GM18520 (cell line): ENCODE measurements around the gene NINJ1.

Experiments used
- ATAC-seq: cut with Tn5 transposase; IDR thresholded peaks from one replicate; pipeline ENCODE4 v1.9.1; 2021; ENCODE audit not compliant: unreplicated experiment

Gene NINJ1, protein sequence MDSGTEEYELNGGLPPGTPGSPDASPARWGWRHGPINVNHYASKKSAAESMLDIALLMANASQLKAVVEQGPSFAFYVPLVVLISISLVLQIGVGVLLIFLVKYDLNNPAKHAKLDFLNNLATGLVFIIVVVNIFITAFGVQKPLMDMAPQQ

DNA sequence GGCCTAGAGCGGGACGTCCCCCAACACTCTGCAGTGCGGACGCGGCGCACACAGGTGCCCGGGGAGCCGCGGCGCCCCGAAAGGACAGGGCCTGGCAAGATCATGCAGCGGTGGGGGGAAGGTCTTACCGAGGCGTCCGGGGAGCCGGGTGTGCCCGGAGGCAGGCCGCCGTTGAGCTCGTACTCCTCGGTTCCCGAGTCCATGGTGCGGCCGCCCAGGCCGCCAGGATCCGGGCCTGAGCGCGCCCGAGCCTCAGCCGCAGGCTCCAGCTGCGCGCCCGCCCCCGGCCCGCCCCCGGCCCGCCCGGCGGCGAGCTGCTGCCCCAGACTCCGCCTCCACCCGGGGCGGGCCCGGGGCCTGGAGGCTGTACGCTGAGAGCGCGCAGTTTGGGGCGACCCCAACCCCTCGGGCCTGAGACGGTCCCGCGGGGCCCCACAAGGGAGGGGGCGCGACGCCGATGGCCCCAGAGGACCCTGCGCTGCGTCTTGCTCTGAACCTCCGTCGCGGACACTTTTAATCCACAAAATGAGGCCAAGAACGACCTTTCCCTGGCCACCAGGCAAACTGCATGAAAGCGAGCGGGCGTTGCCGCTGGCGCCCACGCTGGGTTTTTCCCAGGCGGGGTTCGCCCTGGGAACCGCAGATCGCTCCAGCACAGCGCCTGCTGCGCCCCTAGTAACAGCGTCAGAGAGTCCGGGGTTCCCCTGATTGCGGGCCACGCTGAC lies at the start of gene NINJ1:
TSS of gene NINJ1 (minus strand) at position 237 of the 725 bp plus-strand sequence. CDS start at position 203, 34 bp downstream.
- peak; percentile 73 for ATAC-seq

GRCh38 chr9:93183131-93183662 lies 49.1 kb upstream of the NINJ1 start:
- ATAC-seq = no peak

DNA sequence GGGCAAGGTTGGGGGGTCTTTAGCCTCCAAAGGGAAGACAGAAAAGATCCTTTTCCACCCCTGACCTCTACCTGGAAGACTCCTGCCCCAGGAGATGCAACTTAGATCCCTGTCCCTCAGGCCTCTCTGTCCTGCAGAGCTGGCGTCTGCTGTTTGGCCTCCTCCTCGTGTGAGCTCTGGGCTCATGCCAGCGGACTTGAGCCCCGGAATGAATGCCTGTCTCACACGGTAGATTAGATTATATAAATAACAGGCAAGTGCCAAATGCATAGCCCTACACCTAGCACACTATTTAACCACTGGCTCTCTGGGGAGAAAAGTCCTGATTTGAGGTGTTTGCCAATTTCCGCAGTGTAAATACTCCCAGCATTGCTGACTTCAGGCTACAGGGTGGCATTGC lies 48.5 kb upstream of the NINJ1 start:
- no peak for ATAC-seq

- no peak for ATAC-seq
Measured at GRCh38 chr9:93181672-93182435, 47.8 kb upstream of the NINJ1 start.

DNA sequence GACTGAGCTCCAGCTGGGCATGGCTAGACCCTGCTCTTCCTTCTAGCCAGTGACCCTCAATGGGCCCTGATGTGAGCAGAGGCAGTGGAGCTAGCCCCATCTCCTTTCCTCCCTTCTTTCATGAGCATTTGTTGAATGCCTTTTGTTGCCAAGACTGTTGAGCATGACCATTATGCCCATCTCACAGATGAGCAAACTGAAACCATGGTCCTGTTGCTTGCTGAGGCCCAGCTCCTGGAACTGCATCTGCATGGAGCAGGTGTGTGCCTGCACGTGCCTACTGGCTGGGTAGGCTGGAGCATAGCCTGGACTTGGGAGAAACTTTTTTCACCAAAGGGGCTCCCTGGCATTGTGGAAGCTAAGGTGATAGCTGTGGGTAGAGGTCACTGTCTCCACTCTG lies 46.9 kb upstream of the NINJ1 start:
- ATAC-seq = no peak

DNA sequence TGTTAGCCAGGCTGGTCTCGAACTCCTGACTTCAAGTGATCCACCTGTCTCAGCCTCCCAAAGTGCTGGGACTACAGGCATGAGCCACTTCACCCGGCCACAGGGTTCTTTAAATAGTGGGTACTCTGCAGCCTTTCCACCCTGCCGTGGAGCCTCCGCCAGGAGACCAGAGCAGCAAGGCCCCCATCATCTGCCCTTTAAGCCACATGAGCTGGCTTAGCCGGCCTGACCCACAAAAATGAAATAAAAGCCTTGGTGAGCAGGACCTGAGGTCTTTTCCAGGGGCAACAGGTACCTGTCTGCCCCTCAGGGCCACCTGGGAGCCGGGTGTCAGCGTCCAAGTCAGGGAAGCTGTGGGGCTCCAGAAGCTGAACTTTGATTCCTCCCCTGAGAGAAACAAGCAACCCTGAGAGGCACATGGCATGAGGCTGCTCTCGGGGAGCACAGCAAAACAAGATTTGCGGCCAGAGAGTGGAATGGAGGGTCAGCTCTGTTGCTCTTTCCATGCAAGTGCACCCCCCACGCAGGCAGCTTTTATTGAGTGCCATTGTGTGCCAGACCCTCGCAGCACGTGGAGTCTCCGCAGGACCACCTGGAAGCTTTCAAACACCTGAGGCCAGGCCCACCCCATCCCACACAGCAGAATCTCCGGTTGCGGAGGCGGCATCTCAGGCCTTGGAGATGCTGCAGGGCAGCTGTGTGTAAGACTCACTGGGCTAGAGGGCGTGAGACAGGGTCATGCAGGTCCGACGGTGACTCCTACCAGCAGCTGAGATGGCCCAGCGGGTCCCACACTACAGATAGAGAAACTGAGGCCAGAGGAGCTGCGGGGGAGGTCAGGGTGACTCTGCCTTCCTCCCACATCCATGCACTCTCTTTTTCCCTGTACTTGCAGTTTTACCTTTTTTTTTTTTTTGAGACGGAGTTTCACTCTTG lies 45.1 kb upstream of the NINJ1 start:
- no peak for ATAC-seq

DNA sequence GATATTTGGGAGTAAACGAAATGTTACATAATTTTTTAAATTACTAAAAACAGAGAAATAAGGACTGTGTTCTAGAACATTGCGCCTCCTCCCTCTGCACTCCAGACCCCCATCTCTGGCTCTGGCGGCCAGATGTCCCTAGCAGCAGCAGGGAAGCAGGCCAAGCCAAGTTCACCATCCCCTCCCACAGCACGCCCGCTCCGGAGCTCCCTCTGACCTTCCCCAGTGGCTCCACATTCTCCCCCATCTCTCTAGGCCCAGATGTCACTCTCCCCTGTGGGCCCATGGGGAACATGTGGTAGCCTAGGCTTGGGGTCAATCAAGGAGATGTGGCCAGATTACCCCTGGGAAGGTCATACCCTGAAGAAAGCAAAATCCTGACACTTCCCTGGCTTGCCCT lies 43.6 kb upstream of the NINJ1 start:
- ATAC-seq = no peak

DNA sequence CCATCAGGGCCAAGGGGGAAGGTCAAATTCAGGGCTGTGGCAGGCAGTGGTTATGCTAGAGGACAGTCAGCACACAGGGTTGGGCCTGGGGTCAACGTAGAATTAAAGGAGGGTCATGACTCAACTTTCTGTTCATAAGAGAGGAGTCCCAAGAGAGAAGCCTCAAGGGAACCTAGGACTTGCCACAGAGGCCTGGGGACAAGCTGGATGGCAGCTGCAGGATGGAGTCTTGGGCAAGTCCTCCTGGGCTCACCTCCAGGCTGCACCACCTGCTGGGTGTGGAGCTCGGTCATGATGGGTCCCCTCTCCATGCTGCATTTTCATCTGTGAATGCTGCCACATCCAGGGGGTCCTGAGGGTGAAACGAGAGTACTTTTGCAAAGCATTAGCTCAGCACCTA lies 40.9 kb upstream of the NINJ1 start:
- ATAC-seq = no peak

DNA sequence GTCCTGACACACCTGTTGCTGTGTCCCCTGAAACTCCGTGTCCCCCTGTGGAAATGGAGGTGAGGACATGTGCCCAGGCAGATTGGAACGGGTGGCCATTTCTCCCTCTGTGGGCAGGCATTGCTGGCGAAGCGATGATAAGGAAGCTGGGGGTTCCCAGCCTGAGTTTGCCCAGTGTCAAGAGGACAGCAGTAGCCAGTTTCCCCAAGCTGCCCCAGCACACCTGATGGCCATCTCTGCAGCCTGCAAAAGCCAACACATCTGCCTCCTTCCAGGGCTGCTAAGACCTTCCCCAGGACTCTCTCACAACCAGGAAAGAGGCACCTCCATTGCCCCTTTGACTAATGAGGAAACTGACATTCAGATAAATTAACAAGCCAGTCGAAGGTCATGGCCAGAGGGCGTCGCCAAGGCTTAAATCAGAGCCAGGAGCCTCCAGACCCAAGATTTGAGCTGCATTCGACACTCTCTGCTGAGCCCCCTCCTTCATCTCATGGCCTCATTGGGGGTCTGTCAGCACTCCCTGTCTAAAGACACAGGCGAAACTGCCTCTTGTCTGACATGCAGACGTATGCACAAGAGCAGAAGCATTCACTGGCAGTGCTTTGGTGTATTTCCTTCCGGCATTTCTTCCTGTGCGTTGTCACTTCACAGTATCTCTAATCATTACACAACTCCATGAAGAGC lies 39.5 kb upstream of the NINJ1 start:
- ATAC-seq = no peak

GRCh38 chr9:93172666-93173364 lies 38.8 kb upstream of the NINJ1 start:
- no peak for ATAC-seq

GRCh38 chr9:93171261-93171990 lies 37.4 kb upstream of the NINJ1 start:
- ATAC-seq = no peak

- ATAC-seq = no peak
Measured at GRCh38 chr9:93170571-93170970, 36.5 kb upstream of the NINJ1 start.

DNA sequence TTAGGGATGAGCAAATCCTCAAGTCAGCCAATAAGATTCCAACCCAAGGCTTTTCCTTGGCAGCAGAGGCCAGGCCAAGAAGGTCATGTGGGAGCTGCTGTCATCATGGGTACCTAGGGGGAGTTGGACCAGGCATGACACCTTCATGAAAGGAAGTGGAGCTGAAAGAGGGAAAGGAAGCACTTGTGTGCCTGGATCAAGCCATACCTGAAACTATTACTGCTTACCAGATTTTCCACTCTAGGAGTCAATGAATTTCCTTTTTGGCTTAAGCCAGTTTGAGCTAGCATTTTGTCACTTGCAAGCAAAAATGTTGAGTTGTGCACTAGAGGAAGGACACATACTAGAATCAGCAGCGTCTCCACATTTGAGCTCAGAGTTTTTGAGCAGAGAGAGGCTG lies 35.4 kb upstream of the NINJ1 start:
- ATAC-seq = no peak

DNA sequence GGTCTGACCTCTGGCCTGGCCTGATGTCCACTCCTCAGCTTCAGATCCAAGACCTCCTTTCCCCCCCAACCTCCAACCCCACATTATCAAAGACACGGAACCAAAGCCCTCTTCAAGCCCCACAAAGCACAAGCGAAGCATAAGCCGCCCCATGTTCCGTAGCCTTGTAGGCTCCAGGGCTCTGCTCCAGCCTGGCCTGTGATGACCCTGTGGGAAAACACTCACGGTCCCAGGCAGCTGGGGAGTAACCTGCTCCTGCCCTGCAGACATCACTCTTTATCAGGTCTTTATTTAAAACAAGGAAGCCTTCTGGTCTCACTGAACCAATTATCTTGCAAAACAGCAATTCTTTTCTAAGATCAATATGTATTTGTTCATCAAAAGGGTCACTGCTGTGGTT lies 34.5 kb upstream of the NINJ1 start:
- ATAC-seq = no peak

DNA sequence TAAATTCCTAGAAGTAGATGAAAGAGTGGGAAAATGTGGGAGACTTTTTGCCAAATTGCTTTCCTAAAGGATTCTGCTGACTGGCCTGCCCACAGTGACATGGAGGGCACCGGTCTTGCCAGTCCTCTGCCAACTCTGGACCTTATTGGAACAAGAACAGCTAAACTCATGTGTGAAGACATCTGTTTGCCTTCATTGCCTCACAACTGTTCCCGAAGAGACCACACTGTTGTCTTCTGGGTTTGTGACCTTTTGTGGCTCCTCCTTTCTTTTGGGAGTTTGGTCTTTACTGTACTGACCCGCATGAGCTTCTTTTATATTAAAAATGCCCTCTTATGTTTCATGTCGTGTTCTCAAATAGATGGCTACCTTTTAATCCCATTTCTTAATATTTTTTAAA lies 33.8 kb upstream of the NINJ1 start:
- no peak for ATAC-seq

DNA sequence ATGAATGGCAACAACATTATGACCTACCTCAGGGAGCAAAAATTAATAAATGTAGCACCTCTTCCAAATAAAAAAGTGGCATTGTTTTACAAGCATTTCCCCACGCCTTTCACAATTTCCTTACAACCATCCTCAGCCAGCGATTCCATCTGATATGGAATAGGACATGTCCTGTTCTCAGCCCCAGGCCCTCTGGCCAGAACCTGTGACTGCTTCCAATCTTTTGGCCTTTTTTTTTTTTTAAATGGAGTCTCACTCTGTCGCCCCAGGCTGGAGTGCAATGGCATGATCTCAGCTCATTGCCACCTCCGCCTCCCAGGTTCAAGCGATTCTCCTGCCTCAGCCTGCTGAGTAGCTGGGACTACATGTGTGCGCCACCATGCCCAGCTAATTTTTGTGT lies 33.1 kb upstream of the NINJ1 start:
- no peak for ATAC-seq

GRCh38 chr9:93166699-93167098 lies 32.6 kb upstream of the NINJ1 start:
- ATAC-seq = no peak

DNA sequence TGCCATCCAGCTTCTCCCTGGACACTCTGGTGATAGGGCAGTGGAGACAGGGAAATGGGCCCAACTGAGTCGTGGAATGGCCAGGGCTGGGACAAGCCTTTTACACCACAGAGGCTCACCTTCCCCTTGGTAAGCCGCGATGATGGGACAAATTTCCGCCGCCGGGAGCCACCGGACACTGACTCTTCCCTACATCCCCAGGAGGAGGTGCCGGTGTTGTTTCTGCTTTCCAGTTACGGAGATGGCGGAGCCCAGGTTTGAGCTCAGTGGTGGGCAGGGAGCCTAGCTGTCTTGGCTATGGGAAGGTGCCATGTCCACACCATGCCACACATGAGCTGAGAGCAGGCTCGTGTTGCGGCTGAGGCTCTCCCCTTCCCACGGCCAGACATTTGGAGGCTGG lies 30.0 kb upstream of the NINJ1 start:
- ATAC-seq = no peak
